ENCODE results near the gene WDR5B.

- TF ChIP-seq CTCF (conservative IDR thresholded peaks at IDR 0.05) (no peak), ZFX (IDR thresholded peaks at IDR 0.05) (no peak)
Observed at GRCh38 chr3:122410111-122410510, 5.8 kb downstream of the WDR5B start.

Measured in C4-2B (cell line).